ENCODE data around the gene ATN1.
A peak's percentile ranks its signal among the peaks of the same experiment; 100 is the strongest.

Gene ATN1

GRCh38 chr12:6957741-6958608 lies 30.2 kb downstream of the ATN1 start:
- DNase-seq (ENCODE audit: low read depth) = no peak

GRCh38 chr12:6958609-6959057 lies 30.9 kb downstream of the ATN1 start:
- DNase-seq (ENCODE audit: low read depth) = no peak

GRCh38 chr12:6959058-6959804 lies 31.5 kb downstream of the ATN1 start:
- peak; percentile 72 for DNase-seq (ENCODE audit: low read depth)

- DNase-seq (ENCODE audit: low read depth) = no peak
Observed at GRCh38 chr12:6959805-6960592, 32.2 kb downstream of the ATN1 start.

GRCh38 chr12:6960593-6961277 lies 33.0 kb downstream of the ATN1 start:
- no peak for DNase-seq (ENCODE audit: low read depth)

- peak; percentile 86 for DNase-seq (ENCODE audit: low read depth)
Observed at GRCh38 chr12:6961278-6961694, 33.5 kb downstream of the ATN1 start.

- no peak for DNase-seq (ENCODE audit: low read depth)
Observed at GRCh38 chr12:6961695-6962284, 34.0 kb downstream of the ATN1 start.

- DNase-seq (ENCODE audit: low read depth) = no peak
Observed at GRCh38 chr12:6962285-6963015, 34.7 kb downstream of the ATN1 start.

GRCh38 chr12:6963016-6963731 lies 35.4 kb downstream of the ATN1 start:
- DNase-seq (ENCODE audit: low read depth) = no peak

GRCh38 chr12:6963791-6964413 lies 36.1 kb downstream of the ATN1 start:
- DNase-seq (ENCODE audit: low read depth) = no peak

- no peak for DNase-seq (ENCODE audit: low read depth)
Observed at GRCh38 chr12:6964605-6965025, 36.9 kb downstream of the ATN1 start.

- DNase-seq (ENCODE audit: low read depth) = peak; percentile 83
Observed at GRCh38 chr12:6965026-6965661, 37.4 kb downstream of the ATN1 start.

GRCh38 chr12:6965714-6966113 lies 38.0 kb downstream of the ATN1 start:
- no peak for DNase-seq (ENCODE audit: low read depth)

GRCh38 chr12:6966351-6966750 lies 38.6 kb downstream of the ATN1 start:
- no peak for DNase-seq (ENCODE audit: low read depth)

- DNase-seq (ENCODE audit: low read depth) = no peak
Observed at GRCh38 chr12:6967651-6968100, 39.9 kb downstream of the ATN1 start.

- no peak for DNase-seq (ENCODE audit: low read depth)
Observed at GRCh38 chr12:6968426-6968825, 40.7 kb downstream of the ATN1 start.

GRCh38 chr12:6970096-6970527 lies 42.4 kb downstream of the ATN1 start:
- DNase-seq (ENCODE audit: low read depth) = no peak

- no peak for DNase-seq (ENCODE audit: low read depth)
Observed at GRCh38 chr12:6974180-6974579, 46.4 kb downstream of the ATN1 start.
